ENCODE measurements around the gene SLC26A2. TPM values are rescaled to one million over a fixed set of nuclear protein-coding genes. Genes with fewer than 3 reads are reported as not detected.
A peak's percentile ranks its signal among the peaks of the same experiment; 100 is the strongest.
"Not testable (repeated sequence)": the region's sequence is repeated elsewhere in the genome, so short reads cannot be mapped to it uniquely, and the experiment has no call there.

The SLC26A2 gene
- total RNA-seq, 2 experiments from 2014 or later = 3.9 to 5.3 TPM

GRCh38 chr5:150024346-150024984 is 63.9 kb downstream of the SLC26A2 start:
- H3K27me3 Mint-ChIP-seq = no peaks in the 10 kb centered on the region
- H3K27ac Mint-ChIP-seq = no peak overlapping the region
- intact Hi-C loops (cut with DNase I, micrococcal nuclease) = no loop called here
- no peak for ATAC-seq
- H3K36me3 Mint-ChIP-seq (ENCODE audit: low read depth) = peaks cover 54% of the 10 kb centered on the region
- no peak for DNase-seq
- no peak overlapping the region for H3K4me3 Mint-ChIP-seq
- no peaks in the 10 kb centered on the region for H3K9me3 Mint-ChIP-seq (ENCODE audit: low read depth)
- H3K4me1 Mint-ChIP-seq = peaks cover 15% of the 10 kb centered on the region
- CTCF ChIA-PET = interaction anchor here (1.3 kb wide), 1 partner anchor 17 kb away, joined by 6 read pairs; no protein-coding TSS in a partner anchor
- POLR2A ChIA-PET = no interaction called here

DNA sequence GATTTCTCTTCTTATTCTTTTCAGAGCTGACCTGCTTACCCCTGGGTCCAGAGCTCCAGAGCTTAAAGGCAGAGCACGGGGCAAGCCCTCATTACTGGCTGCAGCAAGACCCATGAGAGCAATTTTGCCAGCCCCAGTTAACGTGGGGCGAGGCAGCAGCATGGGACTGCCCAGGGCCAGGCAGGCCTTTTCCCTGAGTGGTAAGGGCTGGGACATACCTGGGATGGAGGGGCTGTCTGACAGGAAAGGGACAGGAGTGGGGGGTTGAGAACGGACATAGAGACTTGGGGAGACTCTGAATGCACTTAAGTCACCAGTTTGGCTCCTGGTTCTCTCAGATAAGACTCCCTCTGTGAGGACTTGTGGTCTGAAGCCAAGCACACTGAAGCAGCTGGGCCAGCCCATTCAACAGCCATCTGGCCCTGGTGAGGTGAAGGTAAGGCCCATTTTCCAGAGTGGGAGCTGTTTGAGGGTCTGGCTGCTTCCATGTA is 66.2 kb downstream of the SLC26A2 start:
- Mint-ChIP-seq H3K27me3 (no peaks in the 10 kb centered on the region), H3K27ac (no peak overlapping the region), H3K9me3 (ENCODE audit: low read depth) (no peaks in the 10 kb centered on the region), H3K36me3 (ENCODE audit: low read depth) (peaks cover 48% of the 10 kb centered on the region), H3K4me3 (no peak overlapping the region), H3K4me1 (peaks cover 8% of the 10 kb centered on the region)
- no peak for ATAC-seq
- DNase-seq = no peak
- POLR2A ChIA-PET = no interaction called here
- intact Hi-C loops (cut with DNase I, micrococcal nuclease) = no loop called here
- CTCF ChIA-PET = interaction anchor here (0.6 to 1.1 kb wide), 3 partner anchors 24 to 92 kb away, joined by 3 read pairs; no protein-coding TSS in a partner anchor

DNA sequence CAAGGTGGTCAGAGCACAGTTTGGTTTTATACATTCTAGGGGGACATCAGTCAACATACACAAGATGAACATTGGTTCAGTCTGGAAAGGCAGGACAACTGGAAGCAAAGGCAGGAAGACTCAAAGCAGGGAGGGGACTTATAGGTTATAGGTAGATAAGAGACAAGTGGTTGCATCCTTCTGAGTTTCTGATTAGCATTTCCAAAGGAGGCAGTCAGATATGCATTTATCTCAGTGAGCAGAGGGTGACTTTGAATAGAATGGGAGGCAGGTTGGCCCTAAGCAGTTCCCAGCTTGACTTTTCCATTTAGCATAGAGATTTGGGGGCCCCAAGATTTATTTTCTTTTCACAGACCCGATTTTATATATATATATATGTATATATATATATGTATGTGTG is 67.5 kb downstream of the SLC26A2 start:
- H3K27ac Mint-ChIP-seq; H3K27me3 Mint-ChIP-seq; intact Hi-C loops (cut with DNase I, micrococcal nuclease); H3K4me1 Mint-ChIP-seq; POLR2A ChIA-PET; CTCF ChIA-PET; ATAC-seq; H3K4me3 Mint-ChIP-seq; DNase-seq; H3K9me3 Mint-ChIP-seq (ENCODE audit: low read depth): not testable (repeated sequence)
- H3K36me3 Mint-ChIP-seq (ENCODE audit: low read depth) = peaks cover 43% of the 10 kb centered on the region

DNA sequence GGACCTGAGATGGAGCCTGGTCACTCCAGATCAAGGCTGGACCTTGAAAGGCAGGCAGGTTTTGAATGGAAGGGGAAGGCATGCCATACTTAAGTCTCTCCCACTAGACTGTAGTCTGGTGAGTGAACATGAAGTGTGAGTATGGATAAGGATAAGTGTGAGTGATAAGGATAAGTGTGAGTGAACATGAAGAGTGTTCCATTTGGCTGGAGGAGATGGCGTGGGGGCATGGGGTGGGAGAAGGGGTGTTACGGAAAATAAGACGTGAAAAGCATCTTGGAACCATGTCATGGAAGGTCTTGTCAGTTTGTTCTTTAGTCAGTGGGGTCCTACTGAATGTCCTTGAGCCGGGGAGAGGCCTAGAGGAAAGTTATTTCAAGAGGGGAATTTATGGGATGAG is 72.8 kb downstream of the SLC26A2 start:
- CTCF ChIA-PET = no interaction called here
- Mint-ChIP-seq H3K27me3 (no peaks in the 10 kb centered on the region), H3K27ac (no peak overlapping the region), H3K9me3 (ENCODE audit: low read depth) (no peaks in the 10 kb centered on the region), H3K4me1 (no peaks in the 10 kb centered on the region), H3K4me3 (no peak overlapping the region), H3K36me3 (ENCODE audit: low read depth) (peaks cover 49% of the 10 kb centered on the region)
- POLR2A ChIA-PET = no interaction called here
- DNase-seq = no peak
- intact Hi-C loops (cut with DNase I, micrococcal nuclease) = no loop called here
- no peak for ATAC-seq

GRCh38 chr5:150034662-150035061 is 74.1 kb downstream of the SLC26A2 start:
- Mint-ChIP-seq H3K4me1 (no peaks in the 10 kb centered on the region), H3K4me3 (no peak overlapping the region), H3K27me3 (no peaks in the 10 kb centered on the region), H3K27ac (no peak overlapping the region), H3K9me3 (ENCODE audit: low read depth) (no peaks in the 10 kb centered on the region), H3K36me3 (ENCODE audit: low read depth) (peaks cover 50% of the 10 kb centered on the region)
- ATAC-seq (no peak), DNase-seq (no peak)
- intact Hi-C loops (cut with DNase I, micrococcal nuclease) = no loop called here
- CTCF ChIA-PET = interaction anchor here (0.6 to 1.8 kb wide), 3 partner anchors 11 to 143 kb away, joined by 3 to 4 read pairs (median 4); no protein-coding TSS in a partner anchor
- POLR2A ChIA-PET = no interaction called here

DNA sequence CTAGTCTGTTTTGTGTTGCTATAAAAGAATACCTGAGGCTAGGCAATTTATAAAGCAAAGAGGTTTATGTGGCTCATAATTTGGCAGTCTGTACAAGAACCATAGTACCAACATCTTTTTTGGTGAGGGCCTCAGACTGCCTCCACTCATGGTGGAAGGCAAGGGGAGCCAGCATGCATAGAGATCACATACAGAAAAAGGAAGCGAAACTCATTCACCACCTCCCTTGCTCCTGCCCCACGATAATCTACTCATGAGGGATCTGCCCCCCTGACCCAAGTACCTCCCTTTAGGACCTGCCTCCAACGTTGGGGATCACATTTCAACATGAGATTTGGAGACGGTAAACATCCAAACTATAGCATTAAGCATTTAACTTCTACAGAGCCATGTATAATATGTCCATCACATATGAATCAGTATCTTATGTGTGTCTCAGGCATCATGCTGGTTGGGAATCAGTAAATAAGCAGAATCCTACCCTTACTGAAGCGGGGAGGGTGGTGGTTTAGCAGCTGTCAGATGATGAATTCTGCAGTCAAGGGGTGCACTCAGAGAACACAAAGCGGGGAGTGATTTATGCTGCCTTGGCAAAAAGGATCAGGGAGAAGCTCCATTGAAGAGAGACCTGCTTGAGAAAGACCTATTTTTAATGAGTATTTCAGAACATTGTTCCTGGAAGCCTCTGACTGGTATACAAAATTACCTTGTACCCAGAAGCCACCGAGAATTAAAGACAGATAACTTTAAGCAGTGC is 74.8 kb downstream of the SLC26A2 start:
- POLR2A ChIA-PET = no interaction called here
- intact Hi-C loops (cut with DNase I, micrococcal nuclease) = no loop called here

DNA sequence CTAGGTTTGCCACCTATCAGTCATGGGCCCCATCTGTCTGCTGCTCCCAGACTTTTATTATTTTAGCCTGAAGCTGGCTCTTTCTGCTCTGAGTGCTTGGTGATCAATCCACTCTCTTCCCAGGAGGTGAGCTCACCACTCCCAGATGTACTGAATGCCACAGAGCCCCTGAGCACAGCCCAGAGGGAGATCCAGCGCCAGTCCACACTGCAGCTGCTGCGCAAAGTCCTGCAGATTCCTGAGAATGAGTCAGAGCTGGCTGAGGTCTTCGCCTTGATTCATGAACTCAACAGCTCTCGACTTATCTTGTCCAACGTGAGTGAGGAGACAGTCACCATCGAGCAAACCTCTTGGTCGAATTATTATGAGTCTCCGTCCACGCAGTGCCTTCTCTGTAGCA is 76.0 kb downstream of the SLC26A2 start:
- ChIA-PET CTCF (interaction anchor here (1.8 kb wide), 1 partner anchor 13 kb away, joined by 4 read pairs; no protein-coding TSS in a partner anchor), POLR2A (no interaction called here)
- Mint-ChIP-seq H3K4me1 (no peaks in the 10 kb centered on the region), H3K27ac (no peak overlapping the region), H3K4me3 (no peak overlapping the region), H3K36me3 (ENCODE audit: low read depth) (peaks cover 54% of the 10 kb centered on the region), H3K9me3 (ENCODE audit: low read depth) (no peaks in the 10 kb centered on the region), H3K27me3 (no peaks in the 10 kb centered on the region)
- DNase-seq (no peak), ATAC-seq (no peak)
- intact Hi-C loops (cut with DNase I, micrococcal nuclease) = no loop called here

More for the DNA sequence above, 74.8 kb downstream of the SLC26A2 start:
- no peak for DNase-seq
- no peak for ATAC-seq
- Mint-ChIP-seq H3K4me1 (no peaks in the 10 kb centered on the region), H3K27me3 (no peaks in the 10 kb centered on the region), H3K36me3 (ENCODE audit: low read depth) (peaks cover 51% of the 10 kb centered on the region), H3K4me3 (no peak overlapping the region), H3K9me3 (ENCODE audit: low read depth) (no peaks in the 10 kb centered on the region), H3K27ac (peak overlapping the region; percentile 33)
- CTCF ChIA-PET = interaction anchor here (0.5 to 1.8 kb wide), 4 partner anchors 10 to 143 kb away, joined by 3 to 4 read pairs (median 4); no protein-coding TSS in a partner anchor

Other genes with a start within 250 kb of the SLC26A2 start
- 1 to 10 TPM; 4.8 to 4.9 TPM for gene PPARGC1B, start 230.4 kb upstream of the SLC26A2 start, total RNA-seq
- gene PDE6A, start 16.0 kb upstream of the SLC26A2 start, total RNA-seq = not detected
- gene TIGD6, start 39.9 kb downstream of the SLC26A2 start, total RNA-seq = 1 to 10 TPM; 2.5 to 2.6 TPM
- 10 to 100 TPM; 27.2 to 30.5 TPM for gene HMGXB3, start 40.0 kb downstream of the SLC26A2 start, total RNA-seq
- gene CSF1R, start 125.8 kb downstream of the SLC26A2 start, total RNA-seq = under 1 TPM; 0.41 to 0.76 TPM
- gene PDGFRB, start 195.1 kb downstream of the SLC26A2 start, total RNA-seq = not detected
- gene CDX1, start 206.0 kb downstream of the SLC26A2 start, total RNA-seq = not detected
- not detected for gene SLC6A7, start 229.3 kb downstream of the SLC26A2 start, total RNA-seq

All from activated CD4-positive, alpha-beta T cell treated with anti-CD3 and anti-CD28 coated beads for 36 hours (primary cell).